GM10266 (cell line): ENCODE results near the gene ITGB2.

Experiments
- DNase-seq: peaks from one replicate; pipeline ENCODE4 v3.0.0; 2012; ENCODE audit errors: extremely low spot score
- CTCF ChIP-seq: IDR thresholded peaks from 2 replicates; pipeline ENCODE4 v1.5.1; 2012; ENCODE audit warnings: mild to moderate bottlenecking, low read depth; ENCODE audit not compliant: control insufficient read depth, insufficient read depth; ENCODE audit errors: missing control alignments

Gene ITGB2

GRCh38 chr21:44872649-44873355, 47.9 kb downstream of the ITGB2 start:
- DNase-seq = no peak
- no peak for TF ChIP-seq CTCF

DNA sequence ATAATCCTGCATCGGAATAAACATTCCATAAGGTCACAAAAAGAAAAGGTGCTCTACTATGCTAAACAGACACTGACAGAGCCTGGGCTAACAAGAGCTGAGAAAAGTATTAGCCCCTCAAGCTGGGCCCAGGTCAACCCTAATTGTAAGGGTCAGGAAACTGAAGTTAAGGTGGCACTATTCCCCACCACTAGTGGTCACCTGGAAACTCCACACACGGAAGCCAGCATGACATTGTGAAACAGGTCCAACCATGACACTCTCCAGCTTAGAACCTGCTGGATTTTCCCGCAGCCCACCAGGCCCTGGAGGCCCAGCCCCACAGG, 48.4 kb downstream of the ITGB2 start:
- TF ChIP-seq CTCF = no peak
- no peak for DNase-seq

DNA sequence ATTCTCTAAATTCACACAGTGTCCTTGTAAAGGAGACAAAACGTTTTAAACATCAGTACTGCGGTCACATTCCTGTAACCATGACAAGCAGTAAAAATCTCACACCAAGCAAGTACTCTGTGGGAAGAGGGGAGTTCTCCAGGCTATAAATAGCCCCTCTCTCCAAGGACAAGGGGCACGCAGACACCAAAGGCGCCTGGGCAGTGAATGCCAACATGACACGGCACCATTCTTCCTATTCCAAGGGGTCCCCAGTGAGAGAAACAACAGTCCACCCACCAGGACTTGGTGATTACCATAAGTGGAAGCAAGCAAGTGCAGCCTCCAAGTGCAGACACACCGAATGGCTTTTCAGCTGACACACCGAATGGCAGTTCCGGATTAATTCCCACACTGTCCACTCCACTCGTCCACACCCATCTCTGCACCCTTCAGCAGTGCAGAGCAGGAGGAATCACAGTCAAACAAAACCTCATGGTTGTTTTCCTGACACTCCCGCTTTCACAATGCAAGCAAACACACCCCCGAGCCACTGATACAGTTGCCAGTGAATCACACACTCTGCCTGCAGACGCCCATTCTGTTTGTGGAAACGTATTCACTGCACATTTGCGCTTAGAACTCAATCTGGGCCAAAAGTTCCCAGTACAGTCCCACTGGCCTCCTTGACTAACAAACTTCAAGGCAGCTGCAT, 49.0 kb downstream of the ITGB2 start:
- no peak for DNase-seq
- TF ChIP-seq CTCF = no peak

- TF ChIP-seq CTCF = no peak
Measured at GRCh38 chr21:44870748-44871495, 49.8 kb downstream of the ITGB2 start.

DNA sequence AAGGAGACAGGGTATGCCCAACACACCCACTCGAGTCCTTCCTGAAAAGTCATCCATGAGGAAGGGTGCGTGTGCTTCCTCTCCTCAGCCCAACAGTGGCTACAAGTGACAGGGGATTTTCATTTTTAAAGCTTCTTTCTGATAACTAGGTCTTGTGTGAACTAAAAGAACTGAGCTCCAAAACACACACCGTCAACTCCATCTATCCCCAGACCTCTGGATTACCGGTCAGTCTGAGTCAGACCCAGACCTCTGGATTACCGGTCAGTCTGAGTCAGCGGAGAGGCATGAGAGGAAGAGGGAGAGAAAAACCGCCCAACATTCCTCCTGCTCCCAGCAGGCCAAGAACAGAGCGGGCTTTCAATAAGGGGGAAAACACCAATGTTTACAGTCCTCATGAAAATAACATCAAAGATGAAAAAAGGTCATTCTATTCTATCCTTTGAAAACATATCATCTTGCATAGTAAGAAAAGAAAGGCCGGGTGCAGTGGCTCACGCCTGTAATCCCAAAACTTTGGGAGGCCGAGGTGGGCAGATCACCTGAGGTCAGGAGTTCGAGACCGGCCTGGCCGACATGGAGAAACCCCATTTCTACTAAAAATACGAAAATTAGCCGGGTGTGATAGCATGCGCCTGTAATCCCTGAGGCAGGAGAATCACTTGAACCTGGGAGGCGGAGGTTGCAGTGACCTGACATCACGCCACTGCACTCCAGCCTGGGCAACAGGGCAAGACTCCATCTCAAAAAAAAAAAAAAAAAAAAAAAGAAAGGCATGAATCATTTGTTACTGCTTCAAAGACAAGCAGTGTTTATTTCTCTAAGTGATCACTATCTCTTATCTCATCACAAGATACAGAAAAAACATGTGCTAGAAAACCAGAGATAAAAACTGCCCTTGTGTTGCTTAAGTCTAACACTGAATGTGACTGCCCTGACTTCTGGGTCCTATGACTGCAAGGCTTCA, 50.6 kb downstream of the ITGB2 start:
- TF ChIP-seq CTCF = no peak
- no peak for DNase-seq

More at GRCh38 chr21:44870748-44871495, 49.8 kb downstream of the ITGB2 start:
- no peak for DNase-seq

- no peak for TF ChIP-seq CTCF
- DNase-seq = no peak
Measured at GRCh38 chr21:44868707-44869106, 52.0 kb downstream of the ITGB2 start.
